Caco-2 (cell line): Measurements from ENCODE around the gene NANP. TPM values are rescaled to one million over a fixed set of nuclear protein-coding genes. Genes with fewer than 3 reads are reported as not detected.

ENCODE experiments used
- BruUV-seq: library from RNA; stranded (reverse); fragments of 400-500 nt; replicated peaks from 2 replicates; lab custom pipeline; 2021; lab: Mats Ljungman, UMichigan
- CTCF ChIA-PET: fragments of 300-600 bp; sonication (Branson Sonifier 250); formaldehyde crosslinking; loops from one replicate; lab custom pipeline; 2022; ENCODE audit warnings: antibody characterized with exemption; lab: Charles Lee
- POLR2A ChIA-PET: fragments of 300-600 bp; sonication (Branson Sonifier 250); formaldehyde crosslinking; loops from one replicate; lab custom pipeline; 2022; ENCODE audit warnings: antibody characterized with exemption; lab: Charles Lee
- DNase-seq, 2 experiments: peaks; one replicate each; pipeline versions ENCODE4 v3.0.0 to v3.0.0-alpha.2; 2020 to 2022
- H3K27me3 ChIP-seq: replicated peaks from 2 replicates; pipeline ENCODE4 v1.6.0; 2011; ENCODE audit warnings: low read length; ENCODE audit not compliant: control insufficient read depth, insufficient read depth
- H3K36me3 ChIP-seq: 2 replicates; pipeline ENCODE4 v1.5.1; 2011; ENCODE audit warnings: low read length; ENCODE audit not compliant: control insufficient read depth, insufficient read depth
- H3K4me1 ChIP-seq: fragments of 250-450 bp; sonication (Bioruptor Pico); 2 replicates; pipeline ENCODE4 v1.5.1; 2020; ENCODE audit warnings: mild to moderate bottlenecking
- H3K4me3 ChIP-seq: 2 replicates; pipeline ENCODE4 v1.5.1; 2011; ENCODE audit warnings: low read depth, mild to moderate bottlenecking, control low read depth, low read length
- H3K9me3 ChIP-seq: fragments of 250-450 bp; sonication (Bioruptor Pico); 2 replicates; pipeline ENCODE4 v1.5.1; 2020; ENCODE audit warnings: mild to moderate bottlenecking, moderate library complexity
- H3K27ac Mint-ChIP-seq: one replicate; pipeline ENCODE4 v1.8.0; 2022; ENCODE audit warnings: mixed read lengths; ENCODE audit not compliant: unreplicated experiment
- H3K27me3 Mint-ChIP-seq: one replicate; pipeline ENCODE4 v1.8.0; 2022; ENCODE audit warnings: mixed read lengths; ENCODE audit not compliant: insufficient read depth, unreplicated experiment
- H3K36me3 Mint-ChIP-seq: one replicate; pipeline ENCODE4 v1.8.0; 2022; ENCODE audit warnings: mild to moderate bottlenecking, mixed read lengths; ENCODE audit not compliant: insufficient read depth, unreplicated experiment
- H3K4me1 Mint-ChIP-seq: one replicate; pipeline ENCODE4 v1.8.0; 2022; ENCODE audit warnings: low read depth, mixed read lengths; ENCODE audit not compliant: unreplicated experiment
- H3K4me3 Mint-ChIP-seq: one replicate; pipeline ENCODE4 v1.8.0; 2022; ENCODE audit warnings: mild to moderate bottlenecking, moderate library complexity, mixed read lengths; ENCODE audit not compliant: unreplicated experiment
- H3K9me3 Mint-ChIP-seq: one replicate; pipeline ENCODE4 v1.8.0; 2022; ENCODE audit warnings: mixed read lengths; ENCODE audit not compliant: unreplicated experiment
- intact Hi-C: fragments of 100-400 bp; cut with micrococcal nuclease; formaldehyde crosslinking; loops from one replicate; pipeline ENCODE4 v1.10.0; 2022; ENCODE audit not compliant: unreplicated experiment
- total RNA-seq: library from RNA; stranded (reverse); gene quantifications from 2 replicates; pipeline ENCODE4 v1.2.3, GENCODE V29; 2022
- TF ChIP-seq, protein P1 (sequence below), 2 experiments: fragments of 200-600 bp in 1 of 2; IDR thresholded peaks; 1 replicate in 1 of 2; 2 replicates in 1 of 2; pipeline versions ENCODE4 v1.5.1 to v1.8.0; 2011 to 2022; ENCODE audit warnings: antibody characterized with exemption in 1 of 2, control low read depth in 1 of 2, inconsistent platforms in 1 of 2, low read depth in 1 of 2, low read length in 1 of 2, mild to moderate bottlenecking in 1 of 2, moderate library complexity in 1 of 2; ENCODE audit not compliant: insufficient read depth in 1 of 2, severe bottlenecking in 1 of 2, unreplicated experiment in 1 of 2

Gene NANP
- total RNA-seq, 1 experiment from 2014 or later, result 10.1 TPM

- H3K9me3 Mint-ChIP-seq, result no peaks in the 10 kb centered on the region
- POLR2A ChIA-PET, result no interaction called here
- no peak for DNase-seq
- Histone ChIP-seq H3K4me3 (no peak overlapping the region), H3K4me1 (no peaks in the 10 kb centered on the region), H3K9me3 (no peaks in the 10 kb centered on the region), H3K36me3 (peaks cover 1% of the 10 kb centered on the region; the same call in 1 of the 2 replicates), H3K27me3 (no peaks in the 10 kb centered on the region)
- no peaks in the 10 kb centered on the region for H3K27me3 Mint-ChIP-seq
- H3K27ac Mint-ChIP-seq, result no peak overlapping the region
- intact Hi-C loops, result no loop called here
- no peak overlapping the region for H3K4me3 Mint-ChIP-seq
- H3K36me3 Mint-ChIP-seq, result peaks cover 21% of the 10 kb centered on the region
- no TSS peak for BruUV-seq
- TF ChIP-seq, protein P1, sequence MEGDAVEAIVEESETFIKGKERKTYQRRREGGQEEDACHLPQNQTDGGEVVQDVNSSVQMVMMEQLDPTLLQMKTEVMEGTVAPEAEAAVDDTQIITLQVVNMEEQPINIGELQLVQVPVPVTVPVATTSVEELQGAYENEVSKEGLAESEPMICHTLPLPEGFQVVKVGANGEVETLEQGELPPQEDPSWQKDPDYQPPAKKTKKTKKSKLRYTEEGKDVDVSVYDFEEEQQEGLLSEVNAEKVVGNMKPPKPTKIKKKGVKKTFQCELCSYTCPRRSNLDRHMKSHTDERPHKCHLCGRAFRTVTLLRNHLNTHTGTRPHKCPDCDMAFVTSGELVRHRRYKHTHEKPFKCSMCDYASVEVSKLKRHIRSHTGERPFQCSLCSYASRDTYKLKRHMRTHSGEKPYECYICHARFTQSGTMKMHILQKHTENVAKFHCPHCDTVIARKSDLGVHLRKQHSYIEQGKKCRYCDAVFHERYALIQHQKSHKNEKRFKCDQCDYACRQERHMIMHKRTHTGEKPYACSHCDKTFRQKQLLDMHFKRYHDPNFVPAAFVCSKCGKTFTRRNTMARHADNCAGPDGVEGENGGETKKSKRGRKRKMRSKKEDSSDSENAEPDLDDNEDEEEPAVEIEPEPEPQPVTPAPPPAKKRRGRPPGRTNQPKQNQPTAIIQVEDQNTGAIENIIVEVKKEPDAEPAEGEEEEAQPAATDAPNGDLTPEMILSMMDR (IDR thresholded peaks at IDR 0.05; ENCODE audit: insufficient read depth in 1 of 2, low read depth in 1 of 2, low read length in 1 of 2, severe bottlenecking in 1 of 2, unreplicated experiment in 1 of 2), result no peak
- no peaks in the 10 kb centered on the region for H3K4me1 Mint-ChIP-seq
- CTCF ChIA-PET, result no interaction called here
Observed at GRCh38 chr20:25608774-25609173, 15.0 kb downstream of the NANP start.

- POLR2A ChIA-PET, result interaction anchor here (0.6 kb wide), 1 partner anchor 143 kb away, joined by 4 read pairs; no protein-coding TSS in a partner anchor
- BruUV-seq, result no TSS peak
- Histone ChIP-seq H3K4me1 (no peaks in the 10 kb centered on the region), H3K4me3 (no peak overlapping the region), H3K9me3 (no peaks in the 10 kb centered on the region), H3K36me3 (peaks cover 1% of the 10 kb centered on the region; the same call in 1 of the 2 replicates), H3K27me3 (no peaks in the 10 kb centered on the region)
- no peak for DNase-seq
- Mint-ChIP-seq H3K36me3 (peaks cover 13% of the 10 kb centered on the region), H3K27me3 (no peaks in the 10 kb centered on the region), H3K4me1 (no peaks in the 10 kb centered on the region), H3K4me3 (no peak overlapping the region), H3K9me3 (peaks cover 10% of the 10 kb centered on the region), H3K27ac (no peak overlapping the region)
- TF ChIP-seq, protein P1 (IDR thresholded peaks at IDR 0.05; ENCODE audit: insufficient read depth in 1 of 2, low read depth in 1 of 2, low read length in 1 of 2, severe bottlenecking in 1 of 2, unreplicated experiment in 1 of 2), result no peak
- intact Hi-C loops, result no loop called here
- CTCF ChIA-PET, result interaction anchor here (0.6 kb wide), 1 partner anchor 96 kb away, joined by 3 read pairs; no protein-coding TSS in a partner anchor
Observed at GRCh38 chr20:25606094-25606695, 17.6 kb downstream of the NANP start.

DNA sequence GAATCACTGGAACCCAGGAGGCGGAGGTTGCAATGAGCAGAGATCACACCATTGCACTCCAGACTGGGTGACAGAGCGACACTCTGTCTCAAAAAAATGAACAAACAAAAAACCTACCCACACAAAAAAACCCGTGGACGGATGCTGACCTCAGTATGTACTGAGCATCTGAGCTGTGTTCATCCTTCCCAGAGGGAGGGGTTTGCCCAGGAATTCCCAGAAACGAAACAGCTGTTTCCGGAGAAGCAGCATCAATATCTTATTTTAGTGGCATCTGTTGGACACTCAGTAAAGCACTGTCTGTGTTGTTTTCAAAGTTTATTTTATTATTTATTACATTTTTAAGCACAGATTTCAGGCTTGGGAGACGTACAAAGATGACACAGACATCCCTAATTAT lies 18.7 kb downstream of the NANP start:
- H3K9me3 ChIP-seq, result no peaks in the 10 kb centered on the region
- H3K4me1 Mint-ChIP-seq, result no peaks in the 10 kb centered on the region
- no peak overlapping the region for H3K4me3 ChIP-seq
- BruUV-seq, result no TSS peak
- H3K36me3 Mint-ChIP-seq, result peaks cover 13% of the 10 kb centered on the region
- peaks cover under 1% of the 10 kb centered on the region; the same call in 1 of the 2 replicates for H3K36me3 ChIP-seq
- H3K4me3 Mint-ChIP-seq, result no peak overlapping the region
- TF ChIP-seq, protein P1 (IDR thresholded peaks at IDR 0.05; ENCODE audit: insufficient read depth in 1 of 2, low read depth in 1 of 2, low read length in 1 of 2, severe bottlenecking in 1 of 2, unreplicated experiment in 1 of 2), result no peak
- ChIA-PET POLR2A (no interaction called here), CTCF (no interaction called here)
- peaks cover 12% of the 10 kb centered on the region for H3K9me3 Mint-ChIP-seq
- no peaks in the 10 kb centered on the region for H3K27me3 ChIP-seq
- no peak for DNase-seq
- intact Hi-C loops, result no loop called here
- H3K4me1 ChIP-seq, result no peaks in the 10 kb centered on the region
- H3K27ac Mint-ChIP-seq, result no peak overlapping the region
- H3K27me3 Mint-ChIP-seq, result no peaks in the 10 kb centered on the region
